DMS53 (cell line): ENCODE data around the gene PGA3.
"Not testable (repeated sequence)": the region's sequence is repeated elsewhere in the genome, so short reads cannot be mapped to it uniquely, and the experiment has no call there.

Experiments
- DNase-seq: peaks from one replicate; lab custom pipeline; 2025; lab: John Stamatoyannopoulos, UW

PGA3 gene

GRCh38 chr11:61171907-61172306 is 31.4 kb upstream of the PGA3 start:
- DNase-seq: no peak

- DNase-seq: no peak
Observed at GRCh38 chr11:61172356-61172755, 31.0 kb upstream of the PGA3 start.

GRCh38 chr11:61172888-61173287 is 30.4 kb upstream of the PGA3 start:
- no peak for DNase-seq

- peak; percentile 51 for DNase-seq
Observed at GRCh38 chr11:61173456-61173855, 29.9 kb upstream of the PGA3 start.

GRCh38 chr11:61174273-61174672 is 29.0 kb upstream of the PGA3 start:
- DNase-seq: no peak

GRCh38 chr11:61174949-61175348 is 28.4 kb upstream of the PGA3 start:
- DNase-seq: no peak

- no peak for DNase-seq
Observed at GRCh38 chr11:61176446-61176845, 26.9 kb upstream of the PGA3 start.

GRCh38 chr11:61180205-61180604 is 23.1 kb upstream of the PGA3 start:
- not testable (repeated sequence) for DNase-seq

GRCh38 chr11:61181489-61181888 is 21.8 kb upstream of the PGA3 start:
- no peak for DNase-seq

- no peak for DNase-seq
Observed at GRCh38 chr11:61183645-61184044, 19.7 kb upstream of the PGA3 start.

- DNase-seq: no peak
Observed at GRCh38 chr11:61186504-61186903, 16.8 kb upstream of the PGA3 start.

GRCh38 chr11:61187505-61188130 is 15.7 kb upstream of the PGA3 start:
- DNase-seq: peak; percentile 86

GRCh38 chr11:61189933-61190332 is 13.4 kb upstream of the PGA3 start:
- DNase-seq: peak; percentile 12

- no peak for DNase-seq
Observed at GRCh38 chr11:61193596-61193995, 9.7 kb upstream of the PGA3 start.

GRCh38 chr11:61194169-61194671 is 9.1 kb upstream of the PGA3 start:
- DNase-seq: no peak

GRCh38 chr11:61194981-61195695 is 8.2 kb upstream of the PGA3 start:
- DNase-seq: no peak

GRCh38 chr11:61195719-61196118 is 7.6 kb upstream of the PGA3 start:
- DNase-seq: no peak

GRCh38 chr11:61198361-61198760 is 5.0 kb upstream of the PGA3 start:
- no peak for DNase-seq

- no peak for DNase-seq
Observed at GRCh38 chr11:61198948-61199523, 4.3 kb upstream of the PGA3 start.

GRCh38 chr11:61201476-61201875 is 1.8 kb upstream of the PGA3 start:
- DNase-seq: no peak

- not testable (repeated sequence) for DNase-seq
Observed at GRCh38 chr11:61203873-61204272, 558 bp downstream of the PGA3 start.

- DNase-seq: not testable (repeated sequence)
Observed at GRCh38 chr11:61204502-61205059, 1.3 kb downstream of the PGA3 start.
